A204.1 (cell line): Measurements from ENCODE around the gene CCNB3.

Experiments
- FAIRE-seq: peaks from 2 replicates; lab custom pipeline; 2012; peaks lifted over from hg19 to GRCh38; lab: Jason Lieb, UNC

The CCNB3 gene

DNA sequence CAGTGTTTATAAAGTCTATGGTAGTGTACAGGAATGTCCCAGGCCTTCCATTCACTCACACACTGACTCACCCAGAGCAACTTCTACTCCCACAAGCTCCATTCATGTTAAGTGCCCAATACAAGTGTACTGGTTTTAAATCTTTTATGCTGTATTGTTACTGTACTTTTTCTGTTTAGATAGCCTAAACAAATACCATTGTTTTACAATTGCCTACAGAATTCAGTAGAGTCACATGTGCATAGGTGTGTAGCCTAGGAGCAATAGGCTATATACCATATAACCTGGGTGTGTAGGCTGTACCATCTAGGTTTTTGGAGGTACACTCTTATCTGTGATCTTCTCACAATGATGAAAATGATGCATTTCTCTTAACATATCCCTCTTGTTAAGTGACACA is 139.4 kb downstream of the CCNB3 start:
- FAIRE-seq, result no peak

DNA sequence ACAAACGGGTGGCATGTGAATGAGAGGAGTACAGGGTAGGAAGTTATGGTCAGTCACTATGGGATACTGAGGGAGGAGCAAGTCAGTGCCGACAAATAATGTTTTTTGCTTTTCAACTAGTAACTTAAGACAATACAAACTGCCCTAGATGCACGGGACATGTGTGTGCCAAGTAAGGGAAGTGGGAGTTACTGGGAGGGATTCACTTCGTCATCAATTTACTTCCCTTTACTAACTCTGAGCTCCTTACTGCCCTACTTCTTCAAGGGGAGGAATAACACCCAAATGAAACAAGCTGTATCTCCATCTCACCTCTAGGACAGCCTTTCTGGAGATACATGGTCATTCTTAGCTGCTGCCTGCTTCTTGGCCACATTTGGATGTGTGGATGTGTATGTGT is 168.4 kb downstream of the CCNB3 start:
- no peak for FAIRE-seq

DNA sequence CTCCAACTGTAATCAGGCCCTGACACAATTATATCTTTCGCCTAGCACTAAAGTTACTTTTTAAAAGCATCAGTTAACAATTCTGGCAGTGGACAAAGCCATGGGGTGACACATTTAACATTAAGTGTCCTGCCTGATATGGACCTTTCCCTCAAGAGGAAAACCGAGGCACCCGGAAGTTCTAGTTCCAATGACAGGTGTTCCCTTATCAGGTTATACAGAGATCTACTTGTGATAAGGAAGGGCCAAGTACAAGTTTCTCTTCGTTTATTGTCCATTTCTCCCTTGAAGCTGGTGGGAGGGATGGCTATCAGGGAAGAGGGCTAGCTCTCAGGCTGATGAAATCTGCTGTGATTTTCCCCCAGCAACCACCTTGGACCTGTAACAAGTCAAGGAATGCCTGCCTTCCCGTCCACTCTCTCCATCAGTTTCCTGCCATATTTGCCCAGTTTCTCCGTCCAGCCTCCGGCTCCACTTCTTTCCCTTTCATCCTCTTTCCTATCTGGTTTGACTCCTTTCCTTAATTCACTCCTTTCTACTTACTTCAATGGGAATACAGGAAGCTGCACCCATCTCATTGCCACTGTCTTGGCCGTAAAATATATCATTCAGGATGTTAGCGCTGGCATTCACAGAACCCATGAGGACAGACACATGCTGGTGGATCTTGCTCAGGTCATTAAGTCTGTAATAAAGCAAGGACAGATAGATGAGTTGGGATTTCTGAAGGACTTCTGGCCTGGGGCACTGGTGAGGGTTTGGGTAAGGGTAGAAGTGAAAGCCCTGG is 171.1 kb downstream of the CCNB3 start:
- FAIRE-seq, result no peak

DNA sequence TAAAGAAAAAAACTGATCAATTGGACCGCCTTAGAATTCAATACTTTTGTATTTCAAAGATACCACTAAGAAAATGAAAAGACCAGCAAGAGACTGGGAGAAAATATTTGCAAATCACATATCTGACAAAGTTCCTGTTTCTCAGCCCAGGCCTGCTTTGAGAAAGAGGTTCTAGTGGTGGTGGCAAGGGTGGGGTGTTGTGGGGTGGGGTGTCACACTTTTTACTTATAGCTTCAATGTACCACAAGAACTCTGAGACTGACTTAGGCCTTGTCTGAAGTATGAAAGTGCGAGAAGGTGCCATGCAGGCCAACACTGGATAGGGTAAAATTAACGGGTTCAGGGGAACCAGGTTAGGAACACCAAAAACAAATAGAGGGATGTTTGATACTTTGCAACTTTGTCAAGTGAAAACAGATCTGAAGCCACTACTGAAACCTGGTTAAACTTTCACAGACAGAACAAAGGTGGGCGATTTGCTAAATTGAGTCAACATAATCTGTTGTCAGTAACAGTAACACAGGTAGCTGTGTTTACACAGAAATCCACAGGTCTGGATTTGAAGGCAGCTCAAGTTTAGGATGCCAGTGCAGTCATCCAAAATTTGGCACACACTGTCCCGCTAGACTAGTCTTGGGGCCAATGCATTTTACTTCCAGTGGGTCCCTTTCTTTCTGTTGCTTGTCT is 177.3 kb downstream of the CCNB3 start:
- no peak for FAIRE-seq

DNA sequence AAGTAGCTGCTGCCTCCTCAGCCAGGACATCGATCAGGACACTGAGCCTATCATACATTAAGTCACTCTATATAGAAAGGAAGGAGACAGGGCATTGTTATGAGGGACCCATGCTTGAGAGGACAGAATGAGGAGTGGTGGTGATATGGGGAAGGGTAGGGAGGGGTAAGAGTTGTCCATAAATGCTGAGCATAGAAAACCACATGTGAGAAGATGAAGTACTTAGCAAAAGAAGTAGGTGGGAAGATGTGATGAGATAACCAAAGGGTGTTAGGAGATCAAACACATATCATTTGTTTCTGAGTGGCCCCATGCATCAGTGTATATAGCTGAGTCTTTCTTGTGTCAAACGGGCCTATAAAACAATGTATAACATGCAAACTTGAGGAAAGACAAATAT is 182.0 kb downstream of the CCNB3 start:
- FAIRE-seq, result no peak

DNA sequence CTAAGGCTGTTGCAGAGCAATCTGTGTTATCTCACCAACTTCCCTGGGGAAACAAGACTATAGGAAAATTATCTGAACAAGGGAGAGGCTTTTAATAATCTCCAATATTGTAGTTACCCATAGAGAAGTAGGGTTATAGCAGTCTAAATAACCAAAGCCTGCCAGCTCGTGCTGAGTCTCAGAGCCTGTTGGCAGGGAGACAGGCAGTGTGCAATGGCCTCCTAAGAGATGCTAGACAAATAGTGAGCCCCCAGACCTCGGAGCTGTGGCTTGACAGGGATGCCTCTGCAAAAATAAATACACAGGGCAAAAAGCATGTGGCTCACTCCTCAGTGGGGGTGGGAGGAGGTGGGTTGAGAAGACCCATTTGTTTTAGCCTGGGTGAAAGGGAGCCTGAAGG is 189.3 kb downstream of the CCNB3 start:
- FAIRE-seq, result no peak
